ENCODE results near the gene PSMD10. TPM values are rescaled to one million over a fixed set of nuclear protein-coding genes. Genes with fewer than 3 reads are reported as not detected.

The PSMD10 gene
- total and polyA plus RNA-seq, 2 experiments from 2014 or later, result 78.6 to 130 TPM

DNA sequence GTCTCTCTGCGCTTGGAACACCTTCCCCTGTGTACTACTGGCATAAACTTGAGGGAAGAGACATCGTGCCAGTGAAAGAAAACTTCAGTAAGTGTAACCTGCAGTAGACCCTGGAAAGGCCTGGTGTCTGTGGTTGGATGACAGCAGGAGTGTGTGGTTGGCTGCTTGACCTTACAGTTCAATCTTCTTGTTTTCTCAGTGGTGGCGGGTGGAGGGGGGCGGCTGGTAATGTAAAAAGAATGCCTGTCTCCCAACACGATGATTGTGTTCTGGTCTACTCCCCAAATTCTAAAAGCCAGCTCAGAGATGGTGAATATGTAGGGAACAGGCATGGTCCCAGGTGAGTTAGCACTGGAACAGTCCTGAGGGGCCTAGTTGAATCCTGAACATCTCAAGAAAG is 18.6 kb downstream of the PSMD10 start:
- no peak for DNase-seq (ENCODE audit: low read depth in 1 of 2, low spot score in 1 of 2)
- Histone ChIP-seq H3K4me1 (ENCODE audit: low read depth) (no peaks in the 10 kb centered on the region), H3K27me3 (no peaks in the 10 kb centered on the region), H3K9me3 (ENCODE audit: low read depth) (no peaks in the 10 kb centered on the region), H3K36me3 (no peaks in the 10 kb centered on the region), H3K4me3 (no peak overlapping the region), H3K27ac (no peak overlapping the region)
- no peak for TF ChIP-seq CTCF (IDR thresholded peaks at IDR 0.05; ENCODE audit: low read depth, low read length)

- no peak overlapping the region for H3K4me3 ChIP-seq
- H3K36me3 ChIP-seq, result no peaks in the 10 kb centered on the region
- no peaks in the 10 kb centered on the region for H3K4me1 ChIP-seq (ENCODE audit: low read depth)
- H3K27me3 ChIP-seq, result no peaks in the 10 kb centered on the region
- H3K9me3 ChIP-seq (ENCODE audit: low read depth), result no peaks in the 10 kb centered on the region
- H3K27ac ChIP-seq, result no peak overlapping the region
- DNase-seq (ENCODE audit: low read depth in 1 of 2, low spot score in 1 of 2), result no peak
- TF ChIP-seq CTCF (IDR thresholded peaks at IDR 0.05; ENCODE audit: low read depth, low read length), result no peak
Observed at GRCh38 chrX:108071578-108071977, 19.8 kb downstream of the PSMD10 start.

GRCh38 chrX:108070891-108071290 is 20.5 kb downstream of the PSMD10 start:
- no peak for TF ChIP-seq CTCF (IDR thresholded peaks at IDR 0.05; ENCODE audit: low read depth, low read length)
- DNase-seq (ENCODE audit: low read depth in 1 of 2, low spot score in 1 of 2), result peak in 1 of 2 donors; percentile 38
- no peaks in the 10 kb centered on the region for H3K9me3 ChIP-seq (ENCODE audit: low read depth)
- no peaks in the 10 kb centered on the region for H3K27me3 ChIP-seq
- no peak overlapping the region for H3K27ac ChIP-seq
- no peak overlapping the region for H3K4me3 ChIP-seq
- H3K36me3 ChIP-seq, result no peaks in the 10 kb centered on the region
- H3K4me1 ChIP-seq (ENCODE audit: low read depth), result no peaks in the 10 kb centered on the region

GRCh38 chrX:108068121-108068520 is 23.2 kb downstream of the PSMD10 start:
- Histone ChIP-seq H3K9me3 (ENCODE audit: low read depth) (no peaks in the 10 kb centered on the region), H3K4me1 (ENCODE audit: low read depth) (no peaks in the 10 kb centered on the region), H3K36me3 (no peaks in the 10 kb centered on the region), H3K4me3 (no peak overlapping the region), H3K27me3 (no peaks in the 10 kb centered on the region), H3K27ac (no peak overlapping the region)
- DNase-seq (ENCODE audit: low read depth in 1 of 2, low spot score in 1 of 2), result no peak
- TF ChIP-seq CTCF (IDR thresholded peaks at IDR 0.05; ENCODE audit: low read depth, low read length), result no peak

- DNase-seq (ENCODE audit: low read depth in 1 of 2, low spot score in 1 of 2), result no peak
- Histone ChIP-seq H3K4me1 (ENCODE audit: low read depth) (no peaks in the 10 kb centered on the region), H3K9me3 (ENCODE audit: low read depth) (no peaks in the 10 kb centered on the region), H3K27ac (no peak overlapping the region), H3K27me3 (no peaks in the 10 kb centered on the region), H3K36me3 (no peaks in the 10 kb centered on the region), H3K4me3 (no peak overlapping the region)
- no peak for TF ChIP-seq CTCF (IDR thresholded peaks at IDR 0.05; ENCODE audit: low read depth, low read length)
Observed at GRCh38 chrX:108064613-108065012, 26.7 kb downstream of the PSMD10 start.

- Histone ChIP-seq H3K27me3 (no peaks in the 10 kb centered on the region), H3K9me3 (ENCODE audit: low read depth) (no peaks in the 10 kb centered on the region), H3K27ac (no peak overlapping the region), H3K36me3 (no peaks in the 10 kb centered on the region), H3K4me3 (no peak overlapping the region), H3K4me1 (ENCODE audit: low read depth) (no peaks in the 10 kb centered on the region)
- TF ChIP-seq CTCF (IDR thresholded peaks at IDR 0.05; ENCODE audit: low read depth, low read length), result no peak
- no peak for DNase-seq (ENCODE audit: low read depth in 1 of 2, low spot score in 1 of 2)
Observed at GRCh38 chrX:108064001-108064400, 27.3 kb downstream of the PSMD10 start.

Measured in cardiac muscle cell (in vitro differentiated cells and primary cell).